HCT116 (cell line): Measurements from ENCODE around the gene SLC22A7. TPM values are rescaled to one million over a fixed set of nuclear protein-coding genes. Genes with fewer than 3 reads are reported as not detected.

Experiments used
- ATAC-seq: fragments of 200-7000 bp; cut with Tn5 transposase; 2 replicates; pipeline ENCODE4 v1.9.1; 2020; ENCODE audit warnings: mild to moderate bottlenecking, moderate library complexity
- BruUV-seq: library from RNA; stranded (reverse); fragments of 400-500 nt; replicated peaks from 2 replicates; lab custom pipeline; 2021; lab: Mats Ljungman, UMichigan
- CTCF ChIA-PET: fragments of 300-600 bp; sonication (Branson Sonifier 250); formaldehyde crosslinking; loops from one replicate; lab custom pipeline; 2021; ENCODE audit warnings: antibody characterized with exemption; lab: Charles Lee
- POLR2A ChIA-PET: fragments of 300-600, 350-600 bp; sonication (Branson Sonifier 250); formaldehyde crosslinking; loops from one replicate; lab custom pipeline; 2021; ENCODE audit warnings: antibody characterized with exemption; lab: Charles Lee
- RAD21 ChIA-PET, 2 experiments: fragments of 300-600 bp; sonication (Branson Sonifier 250); formaldehyde crosslinking; loops; one replicate each; lab custom pipeline; 2023; ENCODE audit warnings: low total read pairs in 2 of 2; ENCODE audit not compliant: uncharacterized antibody in 2 of 2, unreplicated experiment in 2 of 2, low non-redundant PET in 1 of 2; lab: Charles Lee
- DNase-seq: peaks from one replicate; pipeline ENCODE4 v3.0.0-alpha.2; 2010; ENCODE audit warnings: low read depth, low spot score
- H2AFZ ChIP-seq: fragments of 200-600 bp; shearing (Covaris generic), sonication (generic); 2 replicates; pipeline ENCODE4 v1.6.1; 2017; ENCODE audit warnings: low read depth, mixed run types, mixed read lengths, antibody characterized with exemption, low read length; ENCODE audit not compliant: poor library complexity, severe bottlenecking
- H3K27ac ChIP-seq: 2 replicates; pipeline ENCODE4 v1.5.1; 2012; ENCODE audit warnings: low read depth, low read length
- H3K27me3 ChIP-seq: fragments of 200-600 bp; sonication (generic); 2 replicates; pipeline ENCODE4 v1.6.1; 2016; ENCODE audit warnings: mixed run types, low read length, mixed read lengths; ENCODE audit not compliant: insufficient read depth
- H3K36me3 ChIP-seq, 2 experiments: fragments of 200-500 bp in 1 of 2; fragments of 200-600 bp in 1 of 2; sonication (Bioruptor generic) in 1 of 2; sonication (generic) in 1 of 2; 2 replicates each; pipeline versions ENCODE4 v1.5.1 to v1.6.1; 2014 to 2016; ENCODE audit warnings: low read length in 2 of 2, inconsistent platforms in 1 of 2, mixed read lengths in 1 of 2, mixed run types in 1 of 2; ENCODE audit not compliant: insufficient read depth in 2 of 2, control insufficient read depth in 1 of 2
- H3K4me1 ChIP-seq, 2 experiments: fragments of 200-600 bp in 1 of 2; sonication (generic) in 1 of 2; 2 replicates each; pipeline versions ENCODE4 v1.5.1 to v1.6.1; 2012 to 2017; ENCODE audit warnings: low read length in 2 of 2, inconsistent platforms in 1 of 2, mild to moderate bottlenecking in 1 of 2, mixed read lengths in 1 of 2, mixed run types in 1 of 2, moderate library complexity in 1 of 2; ENCODE audit not compliant: insufficient read depth in 2 of 2, control insufficient read depth in 1 of 2
- H3K4me2 ChIP-seq: fragments of 200-600 bp; sonication (generic); 2 replicates; pipeline ENCODE4 v1.6.1; 2017; ENCODE audit warnings: mixed run types, low read length, mixed read lengths
- H3K4me3 ChIP-seq, 2 experiments: fragments of 200-600 bp in 1 of 2; sonication (generic) in 1 of 2; replicated peaks in 1 of 2; 2 replicates each; pipeline ENCODE4 v1.5.1; 2011 to 2016; ENCODE audit warnings: low read length in 2 of 2, control low read depth in 1 of 2, low read depth in 1 of 2, mild to moderate bottlenecking in 1 of 2, mixed read lengths in 1 of 2, mixed run types in 1 of 2
- H3K79me2 ChIP-seq: fragments of 200-600 bp; sonication (generic); 2 replicates; pipeline ENCODE4 v1.6.1; 2017; ENCODE audit warnings: mild to moderate bottlenecking, mixed run types, low read length, moderate library complexity, mixed read lengths; ENCODE audit not compliant: insufficient read depth
- H3K9ac ChIP-seq: fragments of 200-600 bp; sonication (generic); 2 replicates; pipeline ENCODE4 v1.6.1; 2016; ENCODE audit warnings: low read length, mixed read lengths
- H3K9me2 ChIP-seq: fragments of 200-600 bp; sonication (generic), shearing (Covaris generic); 2 replicates; pipeline ENCODE4 v1.6.1; 2017; ENCODE audit warnings: mixed run types, mild to moderate bottlenecking, moderate library complexity; ENCODE audit not compliant: insufficient read depth
- H3K9me3 ChIP-seq, 2 experiments: fragments of 200-500 bp in 1 of 2; fragments of 200-600 bp in 1 of 2; sonication (Bioruptor generic) in 1 of 2; sonication (generic) in 1 of 2; 2 replicates each; pipeline ENCODE4 v1.6.1; 2014 to 2017; ENCODE audit warnings: low read length in 2 of 2, mixed read lengths in 2 of 2, inconsistent platforms in 1 of 2, low read depth in 1 of 2, mild to moderate bottlenecking in 1 of 2, mixed run types in 1 of 2, moderate library complexity in 1 of 2; ENCODE audit not compliant: control insufficient read depth in 1 of 2, insufficient read depth in 1 of 2
- H4K20me1 ChIP-seq: fragments of 200-600 bp; sonication (generic), shearing (Covaris generic); 2 replicates; pipeline ENCODE4 v1.6.1; 2017; ENCODE audit warnings: mixed run types, mild to moderate bottlenecking, moderate library complexity; ENCODE audit not compliant: insufficient read depth
- CBX3 ChIP-seq: IDR thresholded peaks from 2 replicates; pipeline ENCODE4 v1.6.1; 2012; ENCODE audit warnings: low read depth
- EGR1 ChIP-seq: IDR thresholded peaks from 2 replicates; pipeline ENCODE4 v1.6.1; 2012; ENCODE audit warnings: low read depth
- ELF1 ChIP-seq: IDR thresholded peaks from 2 replicates; pipeline ENCODE4 v1.6.1; 2012; ENCODE audit warnings: low read depth, borderline replicate concordance
- EZH2 ChIP-seq: fragments of 200-600 bp; sonication (generic); IDR thresholded peaks from 2 replicates; pipeline ENCODE4 v1.6.1; 2017; ENCODE audit warnings: antibody characterized with exemption, mixed run types
- FOSL1 ChIP-seq: IDR thresholded peaks from 2 replicates; pipeline ENCODE4 v1.6.1; 2012; ENCODE audit warnings: low read depth
- JUND ChIP-seq: IDR thresholded peaks from 2 replicates; pipeline ENCODE4 v1.6.1; 2012
- POLR2A ChIP-seq: IDR thresholded peaks from 2 replicates; pipeline ENCODE4 v1.7.0; 2011; ENCODE audit warnings: borderline replicate concordance; ENCODE audit not compliant: insufficient read depth, insufficient read length; ENCODE audit errors: extremely low read depth
- POLR2AphosphoS5 ChIP-seq: IDR thresholded peaks from 2 replicates; pipeline ENCODE4 v1.6.1; 2011; ENCODE audit warnings: mild to moderate bottlenecking, low read depth, low read length, moderate library complexity
- RAD21 ChIP-seq: IDR thresholded peaks from 2 replicates; pipeline ENCODE4 v1.6.1; 2012; ENCODE audit warnings: low read depth, mild to moderate bottlenecking
- SIN3A ChIP-seq: IDR thresholded peaks from 2 replicates; pipeline ENCODE4 v1.6.1; 2012; ENCODE audit warnings: low read depth
- SP1 ChIP-seq: IDR thresholded peaks from 2 replicates; pipeline ENCODE4 v1.6.1; 2012; ENCODE audit warnings: low read depth
- TCF7L2 ChIP-seq: IDR thresholded peaks from 2 replicates; pipeline ENCODE4 v1.7.0; 2011; ENCODE audit warnings: borderline replicate concordance, inconsistent platforms; ENCODE audit not compliant: insufficient read depth, insufficient read length; ENCODE audit errors: extremely low read depth
- YY1 ChIP-seq: IDR thresholded peaks from 2 replicates; pipeline ENCODE4 v1.6.1; 2011; ENCODE audit warnings: low read length, low read depth, moderate library complexity, mild to moderate bottlenecking; ENCODE audit not compliant: insufficient replicate concordance; ENCODE audit errors: extremely low read depth
- ZFX ChIP-seq: fragments of 450-650 bp; IDR thresholded peaks from 2 replicates; pipeline ENCODE4 v1.6.1; 2017
- intact Hi-C: fragments of 100-400 bp; cut with micrococcal nuclease; formaldehyde crosslinking; loops from 2 replicates; pipeline ENCODE4 v1.10.0; 2022
- total RNA-seq: library from RNA; stranded (reverse); gene quantifications from one replicate; pipeline ENCODE4 v1.2.1, GENCODE V29; 2021; ENCODE audit not compliant: unreplicated experiment
- TF ChIP-seq, protein P1 (sequence below): IDR thresholded peaks from 2 replicates; pipeline ENCODE4 v1.6.1; 2011; ENCODE audit warnings: mild to moderate bottlenecking, low read length, moderate library complexity; ENCODE audit not compliant: insufficient replicate concordance; ENCODE audit errors: extremely low read depth
- TF ChIP-seq, protein P2 (sequence below): IDR thresholded peaks from 2 replicates; pipeline ENCODE4 v1.6.1; 2012
- TF ChIP-seq, protein P3 (sequence below): IDR thresholded peaks from 2 replicates; pipeline ENCODE4 v1.6.1; 2012
- TF ChIP-seq, protein P4 (sequence below): IDR thresholded peaks from 2 replicates; pipeline ENCODE4 v1.6.1; 2012; ENCODE audit warnings: low read depth
- TF ChIP-seq, protein P5 (sequence below), 3 experiments: fragments of 200-600 bp in 1 of 3; sonication (generic) in 1 of 3; IDR thresholded peaks in 2 of 3; conservative IDR thresholded peaks in 1 of 3; 2 replicates each; pipeline ENCODE4 v1.5.1; 2012 to 2017; ENCODE audit warnings: low read depth in 2 of 3, low read length in 2 of 3, antibody characterized with exemption in 1 of 3, borderline replicate concordance in 1 of 3, control low read depth in 1 of 3, mild to moderate bottlenecking in 1 of 3, mixed read lengths in 1 of 3, mixed run types in 1 of 3, moderate library complexity in 1 of 3; ENCODE audit not compliant: insufficient read depth in 1 of 3

Gene SLC22A7
- total RNA-seq, 1 experiment from 2014 or later = not detected

DNA sequence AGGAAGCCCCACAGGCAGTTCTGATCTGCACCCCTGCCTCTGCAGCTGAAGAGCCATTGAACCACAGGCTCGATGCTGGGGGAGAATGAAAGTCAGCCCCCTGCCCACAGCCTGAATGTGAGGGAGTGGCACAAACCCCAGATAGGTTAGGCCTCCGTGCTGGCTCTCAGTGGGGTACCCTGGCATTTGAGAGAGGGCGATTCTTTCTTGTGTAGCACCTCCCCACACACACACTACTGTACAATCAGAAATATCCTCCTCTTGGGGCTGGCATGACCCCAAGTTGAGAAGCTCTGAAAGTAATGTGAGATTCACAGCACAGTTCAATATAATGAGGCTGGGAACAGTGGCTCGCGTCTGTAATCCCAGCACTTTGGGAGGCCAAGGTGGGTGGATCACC is 36.9 kb upstream of the SLC22A7 start:
- no peaks in the 10 kb centered on the region for H3K9me2 ChIP-seq
- ChIA-PET CTCF (interaction anchor here (1.6 to 3.8 kb wide), 2 partner anchors 12 to 234 kb away, joined by 3 to 23 read pairs; no protein-coding TSS in a partner anchor), RAD21 (no interaction called here), POLR2A (no interaction called here)
- H3K36me3 ChIP-seq = no peaks in the 10 kb centered on the region; a peak in 1 of 4 replicates
- H3K27ac ChIP-seq = no peak overlapping the region
- H3K9ac ChIP-seq = no peak overlapping the region
- no peaks in the 10 kb centered on the region for H3K4me1 ChIP-seq
- H3K9me3 ChIP-seq = no peaks in the 10 kb centered on the region
- no peak overlapping the region for H3K4me2 ChIP-seq
- TF ChIP-seq, protein P1, sequence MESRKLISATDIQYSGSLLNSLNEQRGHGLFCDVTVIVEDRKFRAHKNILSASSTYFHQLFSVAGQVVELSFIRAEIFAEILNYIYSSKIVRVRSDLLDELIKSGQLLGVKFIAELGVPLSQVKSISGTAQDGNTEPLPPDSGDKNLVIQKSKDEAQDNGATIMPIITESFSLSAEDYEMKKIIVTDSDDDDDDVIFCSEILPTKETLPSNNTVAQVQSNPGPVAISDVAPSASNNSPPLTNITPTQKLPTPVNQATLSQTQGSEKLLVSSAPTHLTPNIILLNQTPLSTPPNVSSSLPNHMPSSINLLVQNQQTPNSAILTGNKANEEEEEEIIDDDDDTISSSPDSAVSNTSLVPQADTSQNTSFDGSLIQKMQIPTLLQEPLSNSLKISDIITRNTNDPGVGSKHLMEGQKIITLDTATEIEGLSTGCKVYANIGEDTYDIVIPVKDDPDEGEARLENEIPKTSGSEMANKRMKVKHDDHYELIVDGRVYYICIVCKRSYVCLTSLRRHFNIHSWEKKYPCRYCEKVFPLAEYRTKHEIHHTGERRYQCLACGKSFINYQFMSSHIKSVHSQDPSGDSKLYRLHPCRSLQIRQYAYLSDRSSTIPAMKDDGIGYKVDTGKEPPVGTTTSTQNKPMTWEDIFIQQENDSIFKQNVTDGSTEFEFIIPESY = no peak
- TF ChIP-seq, protein P2, sequence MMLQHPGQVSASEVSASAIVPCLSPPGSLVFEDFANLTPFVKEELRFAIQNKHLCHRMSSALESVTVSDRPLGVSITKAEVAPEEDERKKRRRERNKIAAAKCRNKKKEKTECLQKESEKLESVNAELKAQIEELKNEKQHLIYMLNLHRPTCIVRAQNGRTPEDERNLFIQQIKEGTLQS = no peak
- TF ChIP-seq SIN3A = no peak
- TF ChIP-seq EZH2 = no peak
- TF ChIP-seq, protein P3, sequence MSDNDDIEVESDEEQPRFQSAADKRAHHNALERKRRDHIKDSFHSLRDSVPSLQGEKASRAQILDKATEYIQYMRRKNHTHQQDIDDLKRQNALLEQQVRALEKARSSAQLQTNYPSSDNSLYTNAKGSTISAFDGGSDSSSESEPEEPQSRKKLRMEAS = no peak
- no peak for TF ChIP-seq RAD21
- TF ChIP-seq FOSL1 = no peak
- TF ChIP-seq YY1 = no peak
- no peak for TF ChIP-seq CBX3
- no peak for TF ChIP-seq EGR1
- no peak for TF ChIP-seq POLR2AphosphoS5
- no peak for TF ChIP-seq JUND
- no peak for TF ChIP-seq POLR2A
- TF ChIP-seq, protein P4, sequence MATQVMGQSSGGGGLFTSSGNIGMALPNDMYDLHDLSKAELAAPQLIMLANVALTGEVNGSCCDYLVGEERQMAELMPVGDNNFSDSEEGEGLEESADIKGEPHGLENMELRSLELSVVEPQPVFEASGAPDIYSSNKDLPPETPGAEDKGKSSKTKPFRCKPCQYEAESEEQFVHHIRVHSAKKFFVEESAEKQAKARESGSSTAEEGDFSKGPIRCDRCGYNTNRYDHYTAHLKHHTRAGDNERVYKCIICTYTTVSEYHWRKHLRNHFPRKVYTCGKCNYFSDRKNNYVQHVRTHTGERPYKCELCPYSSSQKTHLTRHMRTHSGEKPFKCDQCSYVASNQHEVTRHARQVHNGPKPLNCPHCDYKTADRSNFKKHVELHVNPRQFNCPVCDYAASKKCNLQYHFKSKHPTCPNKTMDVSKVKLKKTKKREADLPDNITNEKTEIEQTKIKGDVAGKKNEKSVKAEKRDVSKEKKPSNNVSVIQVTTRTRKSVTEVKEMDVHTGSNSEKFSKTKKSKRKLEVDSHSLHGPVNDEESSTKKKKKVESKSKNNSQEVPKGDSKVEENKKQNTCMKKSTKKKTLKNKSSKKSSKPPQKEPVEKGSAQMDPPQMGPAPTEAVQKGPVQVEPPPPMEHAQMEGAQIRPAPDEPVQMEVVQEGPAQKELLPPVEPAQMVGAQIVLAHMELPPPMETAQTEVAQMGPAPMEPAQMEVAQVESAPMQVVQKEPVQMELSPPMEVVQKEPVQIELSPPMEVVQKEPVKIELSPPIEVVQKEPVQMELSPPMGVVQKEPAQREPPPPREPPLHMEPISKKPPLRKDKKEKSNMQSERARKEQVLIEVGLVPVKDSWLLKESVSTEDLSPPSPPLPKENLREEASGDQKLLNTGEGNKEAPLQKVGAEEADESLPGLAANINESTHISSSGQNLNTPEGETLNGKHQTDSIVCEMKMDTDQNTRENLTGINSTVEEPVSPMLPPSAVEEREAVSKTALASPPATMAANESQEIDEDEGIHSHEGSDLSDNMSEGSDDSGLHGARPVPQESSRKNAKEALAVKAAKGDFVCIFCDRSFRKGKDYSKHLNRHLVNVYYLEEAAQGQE = no peak
- TF ChIP-seq, protein P5, sequence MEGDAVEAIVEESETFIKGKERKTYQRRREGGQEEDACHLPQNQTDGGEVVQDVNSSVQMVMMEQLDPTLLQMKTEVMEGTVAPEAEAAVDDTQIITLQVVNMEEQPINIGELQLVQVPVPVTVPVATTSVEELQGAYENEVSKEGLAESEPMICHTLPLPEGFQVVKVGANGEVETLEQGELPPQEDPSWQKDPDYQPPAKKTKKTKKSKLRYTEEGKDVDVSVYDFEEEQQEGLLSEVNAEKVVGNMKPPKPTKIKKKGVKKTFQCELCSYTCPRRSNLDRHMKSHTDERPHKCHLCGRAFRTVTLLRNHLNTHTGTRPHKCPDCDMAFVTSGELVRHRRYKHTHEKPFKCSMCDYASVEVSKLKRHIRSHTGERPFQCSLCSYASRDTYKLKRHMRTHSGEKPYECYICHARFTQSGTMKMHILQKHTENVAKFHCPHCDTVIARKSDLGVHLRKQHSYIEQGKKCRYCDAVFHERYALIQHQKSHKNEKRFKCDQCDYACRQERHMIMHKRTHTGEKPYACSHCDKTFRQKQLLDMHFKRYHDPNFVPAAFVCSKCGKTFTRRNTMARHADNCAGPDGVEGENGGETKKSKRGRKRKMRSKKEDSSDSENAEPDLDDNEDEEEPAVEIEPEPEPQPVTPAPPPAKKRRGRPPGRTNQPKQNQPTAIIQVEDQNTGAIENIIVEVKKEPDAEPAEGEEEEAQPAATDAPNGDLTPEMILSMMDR (IDR thresholded peaks at IDR 0.05 in 2 of 3, conservative IDR thresholded peaks at IDR 0.05 in 1 of 3; ENCODE audit: borderline replicate concordance in 1 of 3, insufficient read depth in 1 of 3, low read depth in 2 of 3, low read length in 2 of 3) = no peak
- TF ChIP-seq ZFX = no peak
- TF ChIP-seq TCF7L2 = no peak
- TF ChIP-seq SP1 = no peak
- no peak for TF ChIP-seq ELF1
- intact Hi-C loops = no loop called here
- H2AFZ ChIP-seq = no peak overlapping the region
- no TSS peak for BruUV-seq
- H3K4me3 ChIP-seq = no peak overlapping the region
- ATAC-seq (no peak), DNase-seq (no peak)
- no peaks in the 10 kb centered on the region for H4K20me1 ChIP-seq
- no peaks in the 10 kb centered on the region for H3K79me2 ChIP-seq
- H3K27me3 ChIP-seq = no peaks in the 10 kb centered on the region
